NCI-H2227 treated with DMSO at 0.1 percent for 48 hours (cell line): ENCODE data around the gene MAPRE3.

ENCODE experiments used
- DNase-seq: peaks from one replicate; lab custom pipeline; 2025; lab: John Stamatoyannopoulos, UW

MAPRE3 gene

DNA sequence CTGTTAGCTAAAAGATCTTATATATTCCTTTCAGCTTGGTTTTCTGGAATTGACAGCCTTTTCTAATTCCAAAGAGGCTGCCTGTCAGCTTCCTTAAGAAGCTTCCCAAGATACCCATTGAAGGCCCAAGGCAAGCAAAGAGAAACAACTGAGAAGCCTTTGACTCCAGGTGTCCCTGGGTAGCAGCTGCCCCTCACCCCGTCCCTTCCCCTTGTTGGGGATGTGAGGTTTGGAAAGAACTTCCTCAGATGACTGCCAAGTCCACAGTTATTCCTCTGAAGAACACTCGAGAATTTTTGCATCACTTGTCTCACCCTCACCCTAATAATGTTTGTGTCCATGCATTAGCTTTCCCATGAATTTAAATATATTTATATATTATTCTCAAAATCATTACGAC is 13.3 kb downstream of the MAPRE3 start:
- no peak for DNase-seq

DNA sequence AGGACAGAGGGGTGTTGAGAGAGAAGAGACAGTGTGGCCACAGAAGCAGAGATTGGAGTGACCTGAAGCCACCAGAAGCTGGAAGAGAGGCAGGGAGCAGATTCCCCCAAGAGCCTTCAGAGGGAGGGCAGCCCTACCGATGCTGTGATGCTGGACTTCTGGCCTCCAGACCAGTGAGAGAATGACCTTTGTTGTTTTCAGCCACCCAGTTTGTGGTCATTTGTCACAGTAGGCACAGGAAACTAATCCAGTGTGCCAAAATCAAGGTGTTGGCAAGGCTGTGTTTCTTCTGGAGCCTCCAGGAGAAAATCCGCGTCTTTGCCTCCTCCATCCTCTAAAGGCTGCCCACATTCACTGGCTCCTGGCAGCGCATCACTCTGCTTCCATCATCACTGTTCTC is 15.4 kb downstream of the MAPRE3 start:
- no peak for DNase-seq

DNA sequence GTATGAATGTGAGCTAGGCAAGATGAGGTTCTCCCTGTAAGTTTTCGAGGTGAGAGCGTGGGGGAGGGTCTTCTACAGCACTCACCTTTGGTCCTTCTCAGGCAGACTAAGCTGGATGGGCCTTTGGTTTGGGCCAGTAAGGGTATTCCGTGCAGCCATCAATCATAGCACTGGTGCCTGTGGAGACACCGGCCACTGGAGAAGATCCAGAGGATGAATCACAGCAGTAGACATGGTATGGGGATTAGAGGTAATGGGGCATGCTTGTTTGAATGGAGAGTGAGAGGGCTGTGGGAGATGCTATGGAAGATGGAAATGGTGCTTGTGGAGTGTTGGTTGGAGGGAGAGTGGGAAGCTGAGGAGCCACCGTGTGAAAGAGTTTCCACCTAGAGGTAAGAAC is 16.1 kb downstream of the MAPRE3 start:
- DNase-seq: no peak

DNA sequence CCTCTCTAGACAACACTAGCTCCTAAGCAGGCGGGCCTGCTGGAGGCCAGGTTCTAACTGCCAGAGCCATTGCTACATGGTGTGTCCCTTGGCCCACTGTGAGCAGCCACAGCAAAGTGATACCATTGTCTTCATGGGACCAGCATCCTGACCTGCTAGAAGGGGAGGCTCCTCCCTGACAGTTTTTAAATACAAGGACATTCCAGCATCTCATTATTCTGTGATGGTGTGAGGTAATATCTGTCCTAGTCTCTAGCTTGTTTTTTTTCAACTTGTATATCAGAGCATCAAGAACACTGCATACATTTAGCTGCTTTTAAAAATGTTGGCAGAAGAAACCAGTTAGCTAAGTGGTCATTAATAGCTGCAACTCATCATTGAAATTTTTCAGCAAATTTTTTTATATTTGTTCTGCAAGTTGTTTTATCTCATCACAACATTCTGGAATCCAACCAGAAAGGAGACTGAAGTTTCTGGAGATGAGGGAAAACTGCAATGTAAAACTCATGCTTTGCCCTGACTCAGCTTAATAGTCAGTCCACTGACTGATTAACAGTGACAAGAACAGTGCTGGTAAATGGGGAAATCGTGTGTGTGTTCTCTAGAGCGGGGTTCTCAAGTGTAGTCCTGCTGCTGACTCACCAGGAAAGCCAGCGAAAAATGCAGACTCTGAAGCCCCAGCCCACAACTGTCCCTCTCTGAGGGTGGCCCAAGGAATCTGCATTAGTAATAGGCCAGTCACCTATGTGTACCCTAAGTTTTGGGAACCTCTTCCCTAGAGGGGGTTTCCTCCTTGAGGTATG is 17.8 kb downstream of the MAPRE3 start:
- DNase-seq: no peak

DNA sequence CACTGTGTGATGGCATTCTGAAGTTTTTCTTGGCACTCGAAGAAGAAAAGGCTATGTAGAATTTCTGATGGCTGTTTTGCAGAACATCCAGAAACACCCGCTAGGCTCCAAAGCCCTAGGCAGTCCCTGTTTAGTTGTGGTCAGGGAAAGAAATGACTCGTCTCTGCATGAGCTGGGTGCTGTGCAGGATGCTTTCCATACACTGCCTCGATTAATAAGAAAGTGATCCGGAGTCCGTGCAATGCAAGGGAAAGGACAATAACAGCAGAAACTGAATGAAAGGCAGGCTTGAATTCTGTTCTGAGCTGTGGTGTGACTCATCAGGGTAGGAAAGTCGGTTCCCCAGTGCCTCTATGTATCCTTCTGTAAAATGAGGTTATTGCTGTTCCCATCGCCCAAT is 18.7 kb downstream of the MAPRE3 start:
- DNase-seq: no peak

DNA sequence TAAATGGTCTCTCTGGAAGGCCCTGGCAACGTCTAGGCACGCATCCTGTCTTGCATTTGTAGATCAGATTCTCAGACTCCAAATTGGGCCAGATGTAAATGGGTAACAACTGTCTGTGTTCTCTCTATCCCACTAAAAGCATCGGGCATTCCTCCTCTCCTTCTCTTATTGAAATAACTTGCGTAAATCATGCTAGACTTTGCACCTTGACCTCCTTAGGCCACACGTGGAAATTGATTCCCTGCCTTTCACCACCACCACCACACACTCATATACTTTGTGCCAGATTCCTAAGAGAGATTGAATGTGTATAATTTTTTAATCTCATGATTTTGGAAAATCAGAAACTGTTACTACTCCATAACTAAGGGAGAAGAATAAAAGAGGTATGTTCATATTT is 21.3 kb downstream of the MAPRE3 start:
- no peak for DNase-seq

DNA sequence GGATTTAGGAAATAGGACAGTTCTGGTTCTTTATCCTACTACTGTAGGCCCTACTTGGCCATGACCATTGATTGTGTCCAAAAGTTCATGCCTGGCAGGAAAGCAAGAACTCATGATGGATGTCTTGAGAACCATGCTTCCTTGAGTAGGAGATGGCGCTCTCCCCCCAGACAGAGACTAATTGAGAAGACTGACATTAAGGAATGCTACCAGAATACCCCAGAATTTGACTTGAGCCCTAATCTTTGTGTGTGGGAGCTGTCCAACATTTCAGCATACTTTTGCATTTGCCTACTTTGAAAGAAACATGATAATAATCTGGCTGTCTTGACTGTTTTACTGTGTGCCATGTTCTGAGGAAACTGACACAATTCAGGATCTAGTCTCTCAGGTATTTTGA is 23.3 kb downstream of the MAPRE3 start:
- DNase-seq: no peak

DNA sequence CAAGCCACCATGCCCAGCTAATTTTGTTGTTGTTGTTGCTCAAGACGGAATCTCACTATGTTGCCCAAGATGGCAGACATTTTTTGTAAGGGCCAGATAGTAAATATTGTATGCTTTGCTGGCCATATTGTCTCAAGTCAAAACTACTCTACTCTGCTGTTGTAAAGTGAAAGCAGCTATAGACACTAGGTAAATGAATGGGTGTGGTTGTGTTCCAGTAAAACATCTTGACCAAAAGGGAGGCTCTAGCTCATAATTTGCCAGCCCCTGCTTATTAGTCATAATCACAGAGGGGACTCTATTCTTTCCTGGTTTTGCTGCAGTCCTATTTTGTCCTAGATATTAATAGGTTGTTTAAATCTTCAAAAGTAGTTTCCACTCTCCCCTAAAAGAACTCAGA is 24.5 kb downstream of the MAPRE3 start:
- no peak for DNase-seq

DNA sequence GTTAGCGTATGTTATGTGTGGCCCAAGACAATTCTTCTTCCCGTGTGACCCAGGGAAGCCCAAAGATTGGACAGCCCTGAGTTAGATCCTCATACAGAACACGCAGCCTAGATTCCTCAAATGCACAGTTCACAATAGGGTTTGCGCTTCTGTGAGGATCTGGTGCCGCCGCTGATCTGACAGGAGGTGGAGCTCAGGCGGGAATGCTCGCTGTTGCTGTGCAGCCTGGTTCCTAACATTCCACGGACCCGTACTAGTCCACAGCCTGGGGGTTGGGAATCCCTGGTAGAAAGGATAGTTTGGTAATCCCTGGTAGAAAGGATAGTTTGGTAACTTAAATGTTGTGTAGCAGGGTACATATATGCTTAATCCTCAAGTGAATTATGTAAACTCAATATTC is 27.0 kb downstream of the MAPRE3 start:
- DNase-seq: no peak

DNA sequence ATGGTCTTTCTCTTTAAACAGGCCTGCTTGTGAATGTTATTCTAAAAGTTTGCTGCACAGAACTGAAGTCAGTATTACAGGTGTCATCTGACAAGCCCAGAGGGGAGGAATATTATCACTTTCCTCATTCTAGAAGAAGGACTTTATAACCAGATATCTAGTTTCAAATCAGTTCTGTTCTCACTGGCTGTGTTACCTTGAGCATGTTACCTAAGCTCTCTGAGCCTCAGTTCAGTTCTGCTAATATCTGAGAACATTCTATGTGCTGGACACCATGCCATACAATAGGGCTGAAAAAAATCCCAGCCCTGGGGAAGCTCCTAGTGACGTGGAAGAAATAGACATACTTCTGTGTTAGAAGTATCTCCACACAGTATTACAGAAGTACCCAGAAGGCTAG is 27.9 kb downstream of the MAPRE3 start:
- DNase-seq: no peak

DNA sequence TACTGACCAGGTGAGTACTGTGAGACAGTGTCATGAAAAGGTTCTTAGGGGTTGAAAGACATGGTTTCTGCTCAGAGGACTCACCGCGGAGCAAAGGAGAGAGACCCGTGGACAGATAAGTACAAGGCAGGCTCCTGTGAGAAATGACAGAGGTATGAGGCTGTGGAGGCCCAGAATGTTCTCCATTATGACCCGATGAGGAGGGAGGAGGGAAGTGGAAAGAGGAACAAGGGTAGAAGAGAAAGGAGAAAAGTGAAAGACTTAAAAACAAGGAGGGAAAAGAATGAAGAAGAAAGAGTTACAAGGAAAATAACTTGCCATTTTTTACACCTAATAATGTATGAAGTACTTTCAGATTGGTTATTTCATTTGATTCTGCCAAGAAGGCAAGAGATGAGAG is 29.8 kb downstream of the MAPRE3 start:
- no peak for DNase-seq

DNA sequence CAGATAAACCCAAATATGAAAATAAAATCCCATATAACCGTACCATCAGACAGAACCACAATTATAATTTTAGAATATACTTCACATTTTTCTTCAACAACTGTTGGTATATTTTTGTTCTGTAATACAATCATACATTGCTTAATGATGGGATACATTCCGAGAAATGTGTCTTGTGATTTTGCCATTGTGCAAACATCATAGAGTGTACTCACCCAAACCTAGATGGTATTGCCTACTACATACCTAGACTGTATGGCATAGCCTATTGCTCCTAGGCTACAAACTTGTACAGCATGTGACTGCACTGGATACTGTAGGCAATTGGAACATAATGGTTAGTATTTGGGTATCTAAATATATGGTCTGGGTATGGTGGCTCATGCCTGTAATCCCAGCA is 30.6 kb downstream of the MAPRE3 start:
- DNase-seq: no peak

DNA sequence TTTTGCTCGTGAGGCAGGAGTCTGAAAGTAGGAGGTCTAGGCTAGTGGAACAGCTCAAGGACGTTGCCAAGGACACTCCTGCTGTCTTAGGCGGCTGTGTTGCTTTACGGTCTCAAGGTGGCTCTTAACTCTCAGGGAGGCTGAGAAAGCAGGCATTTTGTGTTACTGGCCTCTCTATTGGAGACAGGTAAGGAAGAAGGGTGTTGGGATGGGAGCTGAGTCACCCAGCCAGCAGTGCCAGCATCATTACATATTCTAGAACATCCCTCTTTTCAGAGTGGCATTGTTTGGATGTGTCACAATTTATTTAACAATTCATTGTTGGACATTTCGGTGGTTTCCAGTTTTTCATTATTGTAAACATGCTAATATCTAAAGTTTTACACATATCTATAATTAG is 31.5 kb downstream of the MAPRE3 start:
- DNase-seq: no peak

DNA sequence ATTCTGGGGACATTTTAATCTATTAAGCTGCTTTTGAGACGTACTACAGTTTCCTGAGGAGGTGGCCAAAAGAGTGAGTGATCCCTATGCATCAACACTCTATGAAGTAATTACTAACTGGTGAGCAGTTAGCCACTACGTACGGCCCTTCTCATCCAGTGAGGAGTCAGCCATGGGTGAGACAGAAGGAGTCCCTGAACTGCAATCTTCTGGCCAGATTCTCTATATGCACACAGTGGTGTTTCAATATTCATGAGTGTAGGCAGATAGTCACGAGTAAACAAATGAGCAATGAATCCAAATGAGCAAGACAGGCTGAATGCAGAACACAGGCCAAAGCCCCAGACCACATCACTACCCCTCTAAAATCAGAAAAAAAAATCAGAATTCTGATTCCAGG is 32.6 kb downstream of the MAPRE3 start:
- DNase-seq: no peak

DNA sequence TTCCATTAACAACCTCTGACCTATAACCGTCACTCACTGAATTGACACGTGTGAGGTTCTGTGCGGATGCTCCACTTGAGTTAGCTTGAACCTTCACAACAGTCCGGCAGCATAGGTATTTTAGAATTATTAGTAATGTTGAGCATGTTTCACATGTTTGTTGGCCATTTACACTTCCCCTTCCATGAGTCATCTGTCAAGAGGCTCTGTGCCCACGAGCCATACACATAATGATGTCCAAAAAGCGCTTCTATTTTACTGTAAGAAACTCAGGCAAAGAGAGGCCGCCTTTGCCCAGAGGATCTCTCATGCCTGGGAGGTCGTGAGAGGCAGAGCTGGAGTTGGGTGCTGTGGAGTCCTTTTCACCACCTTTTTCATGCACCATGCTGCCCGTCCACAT is 33.4 kb downstream of the MAPRE3 start:
- DNase-seq: no peak

DNA sequence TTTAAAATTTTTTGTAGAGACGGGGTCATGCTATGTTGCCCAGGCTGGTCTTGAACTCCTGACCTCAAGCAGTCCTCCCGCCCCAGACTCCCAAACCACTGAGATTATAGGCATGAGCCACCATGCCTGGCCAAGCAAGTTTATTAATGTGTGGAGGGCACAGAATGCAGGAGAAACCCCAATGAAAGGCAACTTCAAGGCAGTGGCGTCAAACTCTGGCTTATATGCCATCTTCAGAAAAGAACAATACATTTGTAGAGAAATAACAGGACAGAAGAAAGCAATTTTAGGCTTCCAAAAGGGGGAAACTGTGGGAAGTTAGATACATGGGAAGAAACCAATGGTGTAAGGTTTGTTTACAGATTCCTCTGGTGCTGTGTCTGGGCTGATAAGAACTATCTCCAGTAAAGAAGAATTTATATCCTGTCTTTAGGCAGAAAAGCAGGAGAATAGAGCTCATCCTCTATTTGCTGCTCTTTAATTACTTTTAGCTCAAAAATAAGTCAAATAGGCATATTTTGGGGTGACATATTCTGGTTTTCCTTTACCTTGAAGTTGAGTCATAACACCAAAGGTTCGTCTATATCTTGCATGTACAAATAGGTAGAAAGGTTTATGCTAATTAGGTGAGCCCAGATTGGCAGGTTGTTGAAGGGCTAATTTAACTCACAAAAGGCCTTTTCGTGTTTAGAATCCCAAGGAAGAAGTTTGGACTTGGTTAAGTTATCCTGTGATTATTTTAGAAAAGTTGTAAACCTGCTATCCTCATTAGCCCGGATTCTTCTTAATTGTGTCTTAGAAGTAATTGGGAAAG is 36.4 kb downstream of the MAPRE3 start:
- DNase-seq: no peak

DNA sequence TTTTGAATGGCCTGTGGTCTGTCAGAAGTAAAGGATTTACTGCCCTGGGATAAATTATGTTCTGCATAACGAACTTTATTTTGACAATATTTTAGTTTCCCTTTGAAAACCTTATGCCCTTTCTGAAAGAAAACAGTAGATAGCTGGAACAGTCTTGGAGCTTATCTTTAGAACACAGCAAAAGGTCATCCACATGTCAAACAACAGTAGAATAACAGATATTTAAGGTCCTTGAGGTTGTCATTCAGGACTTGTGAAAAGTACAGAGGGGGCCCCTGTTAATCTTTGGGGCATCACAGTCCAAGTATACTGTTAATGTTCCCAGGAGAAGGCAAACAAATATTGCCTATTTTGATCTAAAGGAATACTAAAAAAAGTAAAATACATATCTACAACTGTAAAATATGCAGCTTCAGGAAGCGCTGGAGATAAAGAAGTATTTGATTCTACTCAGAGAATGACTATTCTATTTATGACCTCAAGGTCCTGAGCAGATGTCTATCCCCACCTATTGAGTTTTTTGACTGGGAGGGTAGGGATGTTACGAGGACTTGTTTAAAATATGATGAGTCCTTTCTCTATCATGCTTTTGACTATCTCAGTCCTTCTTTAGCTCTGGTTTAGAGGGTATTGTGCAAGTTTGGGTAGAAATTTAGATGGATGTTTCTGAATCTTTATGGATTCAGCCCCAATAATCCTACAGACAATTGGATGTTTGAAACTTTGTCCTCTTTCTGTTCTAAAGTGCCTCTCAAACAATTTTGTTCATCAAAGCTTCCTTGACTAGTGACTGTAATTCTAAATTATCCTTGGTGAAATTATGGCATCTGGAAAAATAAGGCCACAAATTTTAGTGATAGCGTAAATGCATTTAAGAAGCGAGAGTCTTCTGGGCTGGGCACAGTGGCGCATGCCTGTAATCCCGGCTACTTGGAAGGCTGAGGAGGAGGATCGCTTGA is 37.3 kb downstream of the MAPRE3 start:
- DNase-seq: no peak

DNA sequence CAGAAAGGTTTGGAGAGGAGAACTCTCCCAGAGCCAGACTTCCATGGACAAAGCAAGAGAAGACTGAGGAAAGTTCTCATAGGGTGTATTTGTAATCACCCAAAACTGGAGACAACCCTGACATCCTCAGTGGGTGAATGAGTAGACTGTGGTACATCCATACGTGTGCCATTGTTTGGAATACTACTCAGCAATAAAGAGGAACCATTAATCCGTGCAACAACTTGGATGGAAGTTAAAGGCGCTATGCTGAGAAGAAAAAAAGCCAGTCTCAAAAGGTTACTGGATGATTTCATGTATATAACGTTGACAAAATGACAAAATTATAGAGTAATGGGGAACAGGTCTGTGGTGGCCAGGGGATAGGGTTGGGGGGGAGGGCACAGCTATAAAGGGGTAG is 38.2 kb downstream of the MAPRE3 start:
- DNase-seq: no peak

DNA sequence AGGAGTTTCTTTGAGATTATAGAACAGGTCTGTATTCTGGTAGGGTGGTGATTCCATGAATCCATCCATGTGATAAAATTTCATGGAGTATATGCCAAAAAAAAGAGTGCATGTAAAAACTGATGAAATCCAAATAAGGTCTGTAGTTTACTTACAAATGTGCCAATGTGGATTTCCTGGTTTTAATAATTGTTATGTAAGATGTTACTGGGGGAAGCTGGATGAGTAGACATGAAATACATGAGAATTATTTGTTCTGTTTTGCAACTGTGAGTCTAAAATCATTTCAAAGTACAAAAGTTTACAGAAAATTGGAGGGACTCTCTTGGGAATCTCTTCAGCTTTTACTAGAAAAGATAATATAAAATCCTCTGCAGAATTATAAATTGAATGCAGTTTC is 38.6 kb downstream of the MAPRE3 start:
- DNase-seq: no peak

DNA sequence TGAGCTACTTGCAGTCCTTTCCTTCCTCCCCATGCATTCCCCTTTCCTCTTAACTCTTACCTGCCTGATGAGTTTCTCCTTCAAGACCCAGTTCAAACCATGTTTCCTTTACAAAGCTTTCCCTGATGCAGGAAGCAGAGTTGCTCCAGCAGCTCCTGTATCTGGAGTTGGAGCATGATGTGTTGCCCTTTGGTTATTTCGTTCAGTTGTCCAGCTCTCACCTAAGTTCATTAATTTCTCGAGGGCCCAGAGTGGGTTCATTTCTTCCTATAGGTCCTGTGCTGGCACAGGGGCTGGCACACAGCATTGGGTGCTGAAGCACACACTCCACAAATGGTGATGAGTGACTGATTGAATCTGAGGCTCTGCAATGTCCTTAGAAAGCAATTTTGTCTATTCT is 39.3 kb downstream of the MAPRE3 start:
- DNase-seq: no peak

DNA sequence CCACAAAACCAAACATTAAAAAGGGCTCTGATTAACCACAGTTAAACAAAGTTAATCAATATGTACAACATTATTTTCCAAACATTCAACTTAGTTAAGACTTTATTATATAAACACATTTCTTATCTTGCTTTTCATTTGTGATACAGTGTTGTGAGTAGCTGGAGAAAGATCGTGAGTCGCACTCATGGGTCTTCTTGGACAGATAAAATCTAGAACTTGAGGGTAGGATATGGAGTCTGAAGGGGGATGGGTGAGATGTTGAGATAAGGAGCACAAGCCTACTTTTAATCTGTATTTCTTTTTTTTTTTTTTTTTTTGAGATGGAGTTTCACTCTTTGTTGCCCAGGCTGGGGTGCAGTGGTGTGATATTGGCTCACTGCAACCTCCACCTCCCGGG is 39.7 kb downstream of the MAPRE3 start:
- DNase-seq: no peak

DNA sequence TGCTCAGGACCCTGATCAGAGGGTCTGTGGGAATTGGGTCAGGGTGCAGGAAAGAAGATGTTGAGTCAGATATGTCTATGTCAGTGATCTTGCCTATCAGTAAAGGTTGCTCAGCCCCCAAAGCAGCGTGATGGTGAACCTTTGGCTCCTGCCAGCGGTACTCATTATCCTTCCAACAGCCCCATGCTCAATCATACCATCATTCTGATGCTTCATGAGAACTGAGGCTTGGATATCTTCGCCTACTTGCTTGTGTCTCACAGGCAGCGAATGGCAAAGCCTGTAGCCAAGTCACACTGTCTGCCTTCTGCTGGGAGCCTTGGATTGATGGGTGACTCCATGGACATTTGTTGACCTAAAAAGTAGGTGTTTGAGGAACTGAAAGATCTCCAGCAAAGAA is 43.3 kb downstream of the MAPRE3 start:
- no peak for DNase-seq
